Uterus (tissue), 4 donors: ENCODE measurements around the gene FEM1A. TPM values are rescaled to one million over a fixed set of nuclear protein-coding genes. Genes with fewer than 3 reads are reported as not detected.

Experiments
- DNase-seq, 2 donors: peaks; one replicate each; pipeline ENCODE4 v3.0.0-alpha.2; 2019 to 2020
- H3K27ac ChIP-seq, 2 donors: fragments of 200-600 bp; sonication (generic); 1 replicate in 1 of 2; 2 replicates in 1 of 2; pipeline ENCODE4 v1.5.1; 2016 to 2018
- H3K27me3 ChIP-seq, 2 donors: fragments of 200-600 bp; sonication (generic); one replicate each; pipeline ENCODE4 v1.5.1; 2018 to 2019; ENCODE audit warnings: control low read depth in 1 of 2
- H3K36me3 ChIP-seq, 2 donors: fragments of 200-600 bp; sonication (generic); one replicate each; pipeline ENCODE4 v1.5.1; 2019; ENCODE audit warnings: control low read depth in 1 of 2
- H3K4me1 ChIP-seq, 2 donors: fragments of 200-600 bp; sonication (generic); one replicate each; pipeline ENCODE4 v1.5.1; 2018 to 2019; ENCODE audit warnings: control low read depth in 1 of 2
- H3K4me3 ChIP-seq, 2 donors: fragments of 200-600 bp; sonication (generic); 1 replicate in 1 of 2; 2 replicates in 1 of 2; pipeline ENCODE4 v1.5.1; 2018 to 2019; ENCODE audit warnings: mild to moderate bottlenecking in 1 of 2
- H3K9me3 ChIP-seq, 2 donors: fragments of 200-600 bp; sonication (generic); one replicate each; pipeline ENCODE4 v1.5.1; 2019; ENCODE audit warnings: control low read depth in 1 of 2
- CTCF ChIP-seq, 4 experiments: fragments of 200-600 bp in 2 of 4; fragments of 450-650 bp in 2 of 4; sonication (generic) in 2 of 4; IDR thresholded peaks; one replicate each; pipeline ENCODE4 v1.5.1; 2016 to 2019; ENCODE audit warnings: antibody characterized with exemption in 4 of 4, mild to moderate bottlenecking in 2 of 4, moderate library complexity in 1 of 4
- POLR2A ChIP-seq, 2 donors: fragments of 450-650 bp; IDR thresholded peaks; one replicate each; pipeline ENCODE4 v1.6.1; 2016; ENCODE audit warnings: antibody characterized with exemption in 2 of 2, mild to moderate bottlenecking in 1 of 2, moderate library complexity in 1 of 2
- intact Hi-C: fragments of 100-400 bp; cut with DNase I; formaldehyde crosslinking; loops from one replicate; pipeline ENCODE4 v1.15.1; 2023; ENCODE audit warnings: low total_unique reads
- total RNA-seq, 4 donors: library from RNA; depleted of rRNA in 3 of 4; stranded (reverse); fragments of >200 nt in 3 of 4; gene quantifications; one replicate each; pipeline versions ENCODE4 v1.1.0 to v1.2.4, GENCODE V29; 2014 to 2023
- donor health status: DM: yes; HTN: yes; CAD: no.

The FEM1A gene
- total RNA-seq, 4 donors from 2014 or later: 9.4 to 12.4 (median 10.6) TPM

- no peaks in the 10 kb centered on the region for H3K36me3 ChIP-seq
- DNase-seq: no peak
- H3K27me3 ChIP-seq: peaks cover 0 to 4% of the 10 kb centered on the region in 2 donors
- H3K4me1 ChIP-seq: peaks cover 0 to 8% of the 10 kb centered on the region in 2 donors
- no peak overlapping the region for H3K4me3 ChIP-seq
- H3K27ac ChIP-seq: no peak overlapping the region
- H3K9me3 ChIP-seq: no peaks in the 10 kb centered on the region
- intact Hi-C loops: no loop called here
- TF ChIP-seq CTCF (IDR thresholded peaks at IDR 0.05) (no peak), POLR2A (IDR thresholded peaks at IDR 0.05) (no peak)
Observed at GRCh38 chr19:4764393-4764660, 27.2 kb upstream of the FEM1A start.

GRCh38 chr19:4768934-4769777 is 22.4 kb upstream of the FEM1A start:
- H3K4me3 ChIP-seq: no peak overlapping the region
- intact Hi-C loops: no loop called here
- H3K36me3 ChIP-seq: no peaks in the 10 kb centered on the region
- no peaks in the 10 kb centered on the region for H3K9me3 ChIP-seq
- no peaks in the 10 kb centered on the region for H3K27me3 ChIP-seq
- no peak for TF ChIP-seq POLR2A (IDR thresholded peaks at IDR 0.05)
- TF ChIP-seq CTCF (IDR thresholded peaks at IDR 0.05): no peak
- DNase-seq: peak; percentile 83 to 87
- no peak overlapping the region for H3K27ac ChIP-seq
- no peaks in the 10 kb centered on the region for H3K4me1 ChIP-seq

- TF ChIP-seq POLR2A (IDR thresholded peaks at IDR 0.05): no peak
- TF ChIP-seq CTCF (IDR thresholded peaks at IDR 0.05): no peak
- no peak overlapping the region for H3K4me3 ChIP-seq
- no peaks in the 10 kb centered on the region for H3K9me3 ChIP-seq
- H3K27me3 ChIP-seq: no peaks in the 10 kb centered on the region
- H3K27ac ChIP-seq: no peak overlapping the region
- intact Hi-C loops: no loop called here
- H3K36me3 ChIP-seq: no peaks in the 10 kb centered on the region
- DNase-seq: no peak
- no peaks in the 10 kb centered on the region for H3K4me1 ChIP-seq
Observed at GRCh38 chr19:4772566-4772965, 19.0 kb upstream of the FEM1A start.

- Histone ChIP-seq H3K27me3 (no peaks in the 10 kb centered on the region), H3K36me3 (no peaks in the 10 kb centered on the region), H3K9me3 (no peaks in the 10 kb centered on the region), H3K4me1 (no peaks in the 10 kb centered on the region), H3K27ac (no peak overlapping the region), H3K4me3 (no peak overlapping the region)
- intact Hi-C loops: no loop called here
- TF ChIP-seq POLR2A (IDR thresholded peaks at IDR 0.05) (no peak), CTCF (IDR thresholded peaks at IDR 0.05) (no peak)
- no peak for DNase-seq
Observed at GRCh38 chr19:4773047-4773640, 18.4 kb upstream of the FEM1A start.

GRCh38 chr19:4774136-4774535 is 17.4 kb upstream of the FEM1A start:
- no peaks in the 10 kb centered on the region for H3K4me1 ChIP-seq
- no peak for TF ChIP-seq POLR2A (IDR thresholded peaks at IDR 0.05)
- TF ChIP-seq CTCF (IDR thresholded peaks at IDR 0.05): no peak
- no peaks in the 10 kb centered on the region for H3K9me3 ChIP-seq
- no peak overlapping the region for H3K4me3 ChIP-seq
- intact Hi-C loops: no loop called here
- H3K36me3 ChIP-seq: no peaks in the 10 kb centered on the region
- no peak for DNase-seq
- H3K27ac ChIP-seq: no peak overlapping the region
- H3K27me3 ChIP-seq: no peaks in the 10 kb centered on the region
